Stimulated activated CD8-positive, alpha-beta memory T cell treated with anti-CD3 and anti-CD28 coated beads, Interleukin-7, amount 100 ng/mL, for 48 hours (primary cell): ENCODE results near the gene SCAPER.

Experiments
- DNase-seq, 2 donors: peaks; one replicate each; pipeline ENCODE4 v3.0.0-alpha.2; 2020; ENCODE audit warnings: low read depth in 1 of 2; ENCODE audit errors: extremely low read depth in 1 of 2

The SCAPER gene

DNA sequence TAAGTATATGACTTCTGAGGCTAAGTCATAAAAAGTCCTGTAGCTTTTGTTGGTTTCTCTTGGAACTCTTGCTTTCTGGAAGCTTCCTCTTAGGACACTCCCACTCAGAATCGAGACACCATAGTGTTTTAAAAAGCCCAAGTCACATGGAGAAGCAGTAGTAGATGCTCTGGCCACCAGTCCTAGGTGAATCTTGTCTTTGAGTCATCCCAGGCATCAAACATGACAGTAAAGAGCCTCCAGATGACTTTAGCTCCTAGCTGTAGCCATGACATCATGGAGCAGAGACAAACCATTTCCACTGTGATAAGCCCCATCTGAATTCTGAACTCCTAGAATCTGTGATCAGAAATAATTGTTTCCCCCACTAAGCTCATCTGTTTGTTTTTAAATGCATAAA is 526.4 kb downstream of the SCAPER start:
- DNase-seq: no peak

DNA sequence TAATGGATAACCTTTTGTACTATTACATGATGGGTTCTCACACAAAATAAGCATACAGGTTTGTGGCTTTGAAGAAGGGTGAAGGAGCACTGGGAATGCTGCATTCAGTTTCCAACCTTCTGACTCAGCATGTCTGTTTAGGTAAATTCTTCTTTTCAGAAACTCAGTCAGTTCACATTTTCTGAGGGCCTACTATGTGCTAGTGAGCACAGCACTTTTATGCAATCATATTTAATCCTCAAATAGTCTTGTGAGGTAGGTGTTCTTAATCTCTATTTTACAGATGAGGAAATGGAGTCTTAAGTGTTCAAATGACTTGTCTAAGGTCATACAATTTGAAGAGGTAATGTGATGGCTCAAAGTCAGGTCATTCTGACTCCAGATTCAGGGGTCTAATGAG is 527.4 kb downstream of the SCAPER start:
- no peak for DNase-seq

DNA sequence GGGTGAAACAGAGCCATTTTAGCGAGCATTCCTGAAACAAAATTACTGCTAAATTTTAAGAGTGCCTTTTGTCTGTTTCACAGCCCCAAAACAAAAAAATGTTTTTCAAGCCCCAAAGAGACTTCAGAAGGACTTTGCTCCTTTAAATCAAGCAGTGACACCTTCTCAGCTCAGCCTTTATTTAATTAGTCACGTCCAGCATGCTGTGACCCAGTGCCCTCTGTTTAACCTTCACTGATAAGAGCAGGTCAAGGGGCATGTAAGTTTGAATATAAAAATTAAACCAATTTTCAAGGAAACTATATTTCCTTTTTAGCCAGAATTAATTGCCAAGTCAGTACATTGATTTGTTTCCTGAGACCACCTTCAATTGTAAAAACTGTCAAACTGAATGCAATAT is 527.9 kb downstream of the SCAPER start:
- no peak for DNase-seq

DNA sequence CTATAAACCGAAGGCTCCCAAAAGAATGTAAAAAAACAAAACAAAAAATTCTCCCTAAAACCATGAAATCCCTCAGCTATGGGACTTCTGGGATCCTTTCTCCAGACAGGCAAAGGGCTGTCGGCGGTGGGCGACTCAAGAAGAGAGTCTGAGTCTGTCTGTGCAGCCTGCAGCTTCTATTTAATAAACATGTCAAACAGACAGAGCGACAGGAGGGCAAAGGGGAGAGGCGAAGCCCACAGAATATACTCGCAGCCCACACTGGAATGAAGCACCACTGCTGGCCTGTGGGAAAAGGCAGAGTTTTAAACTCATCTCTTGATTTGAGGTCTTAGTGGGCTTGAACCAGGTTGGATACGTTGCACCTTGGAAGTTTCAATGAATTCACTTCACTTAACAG is 528.3 kb downstream of the SCAPER start:
- no peak for DNase-seq

DNA sequence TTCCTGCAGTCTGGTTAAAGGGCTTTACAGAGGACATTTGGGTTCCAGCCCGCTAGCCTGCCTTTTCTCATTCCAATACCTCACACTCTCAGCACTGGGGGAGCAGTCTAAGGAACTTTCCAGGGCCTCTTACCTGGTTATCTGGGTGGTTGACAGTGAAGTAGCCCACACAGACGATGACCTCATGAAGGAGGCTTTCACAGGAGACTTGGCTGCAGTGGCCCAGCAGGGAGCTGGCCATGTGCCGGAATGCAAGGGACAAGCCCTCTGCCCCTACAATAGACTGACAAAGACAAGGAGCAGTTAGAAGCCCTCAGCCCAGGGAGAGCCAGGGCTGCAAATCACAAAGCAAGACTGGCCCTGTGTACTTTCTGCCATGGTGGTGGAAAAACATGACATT is 529.1 kb downstream of the SCAPER start:
- no peak for DNase-seq

DNA sequence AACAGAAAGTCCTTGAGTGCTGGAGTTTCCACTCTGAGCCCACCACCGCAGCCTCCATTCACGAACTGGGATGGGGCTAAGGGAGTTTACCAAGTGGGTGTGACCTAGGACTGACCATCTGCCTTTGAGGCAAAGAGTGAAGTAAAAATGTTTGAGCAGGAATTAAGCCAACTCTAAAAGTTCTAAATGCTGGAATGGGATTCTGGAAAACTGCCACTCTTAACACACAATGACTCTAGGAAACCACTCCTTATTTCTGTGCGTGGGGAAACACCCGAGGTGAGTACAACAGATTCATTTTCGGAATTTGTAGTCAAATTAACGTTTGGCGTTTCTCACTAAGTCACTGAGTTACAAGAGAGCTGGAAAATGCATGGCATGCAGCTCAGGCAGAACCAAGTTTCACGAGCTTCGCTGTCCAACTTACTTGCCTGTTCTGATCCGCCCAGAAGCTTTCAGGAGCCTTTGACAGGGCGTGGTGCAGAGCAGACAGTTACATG is 537.0 kb downstream of the SCAPER start:
- DNase-seq: no peak

DNA sequence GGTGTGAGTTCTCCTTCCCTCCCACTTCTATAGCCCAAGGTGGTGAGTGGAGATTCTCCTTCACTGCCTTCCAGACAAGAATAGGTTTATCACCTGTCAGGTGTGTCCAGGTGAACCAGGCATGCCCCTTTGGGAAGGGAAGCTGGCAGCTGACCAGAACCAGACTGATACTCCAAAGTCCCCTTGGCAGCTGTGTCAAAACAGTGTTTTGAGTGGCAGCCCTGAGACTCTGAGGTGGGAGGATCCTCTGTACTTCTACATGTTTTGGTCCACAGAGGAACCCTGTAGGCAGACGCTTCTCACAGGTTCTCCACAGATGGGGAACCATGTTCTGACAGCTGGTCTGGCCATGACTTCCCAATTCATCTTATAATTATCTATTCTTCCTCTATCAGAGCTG is 538.4 kb downstream of the SCAPER start:
- no peak for DNase-seq

DNA sequence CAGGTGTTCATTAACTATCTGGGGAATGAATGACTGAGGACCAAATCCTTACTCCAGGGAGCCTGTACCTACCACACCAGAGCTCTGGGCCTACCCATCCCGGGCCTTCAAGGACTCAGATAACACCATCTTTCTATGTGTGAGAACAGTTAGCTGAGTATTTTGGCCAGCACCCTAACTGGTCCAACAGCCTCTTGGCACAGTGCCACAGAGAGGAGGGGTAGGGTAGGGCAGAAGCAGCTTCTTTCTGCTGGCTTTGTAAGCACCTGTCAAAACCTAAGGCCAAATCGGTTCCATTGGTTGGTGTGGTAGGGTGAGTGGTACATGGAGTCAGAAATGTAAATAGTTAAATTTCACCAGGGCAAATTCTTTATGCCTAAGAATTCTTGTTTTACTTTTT is 541.9 kb downstream of the SCAPER start:
- DNase-seq: no peak

DNA sequence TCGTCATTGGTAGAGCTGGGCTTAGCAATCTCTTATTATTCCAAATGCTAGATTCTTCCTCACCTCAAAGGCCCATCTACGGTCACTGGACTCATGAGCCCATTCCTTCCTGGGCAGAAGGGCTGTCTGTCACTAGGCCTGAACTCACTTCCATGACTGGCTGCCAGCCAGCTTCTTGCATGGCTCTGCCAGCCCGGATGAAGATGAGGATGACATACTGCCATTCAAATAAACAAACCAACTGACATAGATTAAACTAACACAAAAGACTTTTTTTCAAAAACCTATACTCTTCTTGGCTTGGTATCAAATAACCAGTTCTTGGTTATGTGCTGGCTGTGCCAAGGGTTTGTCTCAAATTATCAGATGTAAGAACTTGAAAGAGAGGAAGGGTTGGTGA is 544.7 kb downstream of the SCAPER start:
- DNase-seq: no peak

DNA sequence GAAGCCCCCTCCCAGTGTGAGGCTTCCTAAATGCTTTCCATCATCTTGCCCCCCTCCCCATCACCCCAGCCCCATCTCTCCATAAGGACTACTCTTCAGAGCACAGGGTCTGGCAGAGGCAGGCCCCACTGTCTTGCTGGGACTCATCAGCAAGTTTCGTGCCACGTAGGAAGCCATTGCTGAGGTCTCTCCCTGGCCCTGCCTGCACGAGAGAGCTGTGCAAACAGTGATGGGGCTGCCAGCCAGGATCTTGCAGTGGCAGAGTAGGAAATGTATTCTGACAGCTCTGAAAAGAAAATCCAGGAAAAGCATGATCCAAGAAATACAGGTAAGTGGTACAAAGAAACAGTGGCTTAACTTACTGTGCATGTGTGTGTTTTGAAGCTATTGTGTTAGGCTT is 546.0 kb downstream of the SCAPER start:
- no peak for DNase-seq

DNA sequence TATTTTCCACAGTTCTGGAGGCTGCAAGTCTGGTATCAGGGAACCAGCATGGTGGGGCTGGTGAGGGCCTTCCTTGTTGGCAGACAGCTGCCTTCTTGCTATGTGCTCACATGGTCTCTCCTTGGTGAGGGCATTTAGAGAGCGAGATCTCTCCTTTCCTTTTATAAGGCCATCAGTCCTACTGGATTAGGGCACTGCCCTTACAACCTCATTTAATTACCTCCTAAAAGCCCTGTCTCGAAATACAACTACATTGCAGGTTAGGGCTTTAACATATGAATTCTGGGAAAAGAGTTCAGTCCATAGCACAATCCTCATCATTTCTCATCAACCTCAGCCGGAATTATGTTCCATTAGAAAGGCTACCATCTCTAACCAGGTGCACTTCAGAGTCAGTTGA is 546.7 kb downstream of the SCAPER start:
- no peak for DNase-seq

DNA sequence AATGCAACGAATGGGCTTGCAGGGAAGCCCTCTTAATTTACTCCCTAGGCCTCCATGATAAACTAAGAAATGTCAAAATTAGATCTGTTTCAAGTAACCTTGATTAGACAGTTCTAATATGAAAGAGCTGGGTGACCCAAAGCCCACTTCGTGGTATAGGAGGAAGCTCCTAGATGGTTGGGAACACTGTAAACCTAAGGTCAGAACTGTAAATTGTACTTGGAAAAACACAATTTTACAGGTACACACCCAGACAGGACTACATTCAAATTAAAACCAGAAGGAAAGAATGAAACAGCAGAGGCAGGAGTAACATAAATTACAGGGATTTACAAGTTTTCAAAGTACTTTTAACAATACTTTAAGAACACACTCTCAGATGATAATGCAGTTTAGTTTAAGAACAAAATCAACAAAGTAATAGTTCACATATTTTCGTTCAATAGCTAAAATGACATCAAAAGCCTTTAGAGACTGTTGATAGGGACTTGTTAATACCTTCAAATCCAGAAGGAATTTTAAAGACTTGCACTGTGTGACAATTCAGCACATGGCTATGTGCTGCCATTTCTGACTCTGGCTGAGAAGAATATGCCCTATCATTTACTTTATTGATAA is 550.2 kb downstream of the SCAPER start:
- DNase-seq: no peak

DNA sequence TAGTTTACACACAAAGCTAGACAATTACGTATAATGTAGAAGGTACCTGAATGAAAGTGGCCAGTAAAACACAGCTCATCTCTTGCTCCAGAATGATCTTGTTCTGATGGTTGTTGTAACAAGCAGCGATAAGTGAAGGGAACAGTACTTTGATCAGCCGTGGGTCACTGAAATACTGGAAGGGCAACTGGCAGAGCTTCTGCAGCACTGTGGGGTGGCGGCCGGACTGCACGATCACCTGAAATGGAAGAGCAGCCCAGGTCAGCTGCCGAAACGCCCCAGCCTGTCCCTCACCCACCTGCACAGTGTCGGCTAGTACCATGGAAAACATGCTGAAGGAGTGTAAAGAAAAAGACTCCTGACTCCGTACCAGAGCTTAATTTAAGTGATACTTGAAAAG is 551.2 kb downstream of the SCAPER start:
- DNase-seq: no peak

DNA sequence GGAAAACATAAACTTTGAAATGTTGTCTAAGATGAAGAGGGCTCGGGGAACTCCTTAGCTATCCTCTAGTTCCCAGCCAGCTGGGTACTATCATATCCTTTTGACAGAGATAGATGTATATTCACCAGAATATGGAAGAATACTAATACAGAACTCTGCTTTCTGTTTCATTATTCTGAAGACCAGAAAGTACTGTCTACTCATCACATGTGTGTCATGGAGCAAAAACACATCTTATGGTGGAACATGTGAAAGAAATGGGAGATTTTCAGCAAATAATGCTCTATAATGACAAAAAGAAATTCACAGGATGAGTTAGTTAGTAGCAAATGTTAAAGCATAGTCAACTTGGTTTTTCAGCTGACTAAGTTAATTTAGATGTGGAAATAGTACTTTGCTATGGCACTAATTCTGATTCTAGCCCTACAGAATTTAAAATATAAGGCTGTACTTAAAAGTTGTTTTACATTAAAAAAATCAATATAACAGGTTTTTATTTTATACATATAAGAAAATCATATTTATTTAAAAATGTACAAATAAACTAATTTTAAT is 552.0 kb downstream of the SCAPER start:
- no peak for DNase-seq

DNA sequence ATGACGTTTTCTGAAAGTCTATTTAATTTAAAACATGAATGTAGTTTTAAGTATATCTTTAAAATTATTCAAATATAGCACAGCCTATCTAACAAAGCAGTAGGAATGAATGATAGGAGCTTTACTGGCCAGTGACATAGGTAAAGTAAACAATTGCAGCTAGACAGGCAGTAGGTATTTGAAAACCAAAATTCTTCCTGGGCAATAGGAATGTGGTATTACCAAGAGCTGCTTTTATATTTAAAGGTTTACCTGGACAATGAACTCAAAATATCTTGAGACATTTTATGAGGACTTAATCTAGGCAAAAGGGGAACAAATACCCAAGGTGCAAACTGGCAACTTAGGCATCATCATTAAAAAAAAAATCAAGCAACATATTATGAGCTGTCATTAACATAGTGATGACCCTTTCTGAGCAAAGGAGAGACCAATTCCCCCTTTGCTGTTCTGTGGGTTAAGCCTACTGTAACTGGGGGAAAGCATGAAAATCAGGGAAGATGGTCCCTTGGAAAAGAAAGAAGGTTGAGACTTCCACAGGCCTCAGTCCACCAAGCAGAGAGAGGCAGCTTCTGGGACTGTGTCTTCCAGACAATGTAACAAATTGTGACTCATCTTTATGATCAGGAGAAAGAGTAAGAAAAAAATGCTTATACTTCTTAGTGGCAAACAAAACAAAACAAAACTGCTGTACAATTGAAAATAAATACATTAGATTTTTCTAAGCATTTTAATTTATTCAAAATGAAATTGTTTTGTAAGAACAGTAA is 555.7 kb downstream of the SCAPER start:
- DNase-seq: no peak

DNA sequence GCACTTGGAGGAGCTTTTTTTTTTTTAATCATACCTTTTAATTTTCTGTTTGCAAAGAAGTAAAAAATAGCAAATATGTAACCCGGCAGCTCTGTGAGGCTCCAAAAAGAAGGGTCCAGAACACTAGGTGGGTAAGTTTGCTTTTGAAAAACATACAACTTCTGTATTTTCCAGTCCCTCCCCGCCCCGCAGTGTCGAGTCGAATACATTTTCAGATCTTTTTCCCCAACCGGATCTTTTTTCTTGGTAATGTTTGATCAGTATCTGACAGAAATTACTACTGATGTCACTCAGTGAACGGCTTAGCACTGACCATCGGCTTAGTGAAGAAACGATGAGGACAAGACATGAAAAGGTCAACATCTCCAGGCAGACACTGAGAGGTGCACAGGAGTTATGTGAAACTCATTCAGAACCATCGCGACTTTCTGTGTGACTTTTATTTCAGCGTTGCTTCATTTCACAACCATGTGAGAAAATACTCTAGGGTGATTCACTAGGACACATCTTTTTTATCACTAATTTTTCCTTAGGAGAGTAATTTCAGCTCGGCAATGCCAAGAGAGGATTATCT is 557.6 kb downstream of the SCAPER start:
- no peak for DNase-seq

DNA sequence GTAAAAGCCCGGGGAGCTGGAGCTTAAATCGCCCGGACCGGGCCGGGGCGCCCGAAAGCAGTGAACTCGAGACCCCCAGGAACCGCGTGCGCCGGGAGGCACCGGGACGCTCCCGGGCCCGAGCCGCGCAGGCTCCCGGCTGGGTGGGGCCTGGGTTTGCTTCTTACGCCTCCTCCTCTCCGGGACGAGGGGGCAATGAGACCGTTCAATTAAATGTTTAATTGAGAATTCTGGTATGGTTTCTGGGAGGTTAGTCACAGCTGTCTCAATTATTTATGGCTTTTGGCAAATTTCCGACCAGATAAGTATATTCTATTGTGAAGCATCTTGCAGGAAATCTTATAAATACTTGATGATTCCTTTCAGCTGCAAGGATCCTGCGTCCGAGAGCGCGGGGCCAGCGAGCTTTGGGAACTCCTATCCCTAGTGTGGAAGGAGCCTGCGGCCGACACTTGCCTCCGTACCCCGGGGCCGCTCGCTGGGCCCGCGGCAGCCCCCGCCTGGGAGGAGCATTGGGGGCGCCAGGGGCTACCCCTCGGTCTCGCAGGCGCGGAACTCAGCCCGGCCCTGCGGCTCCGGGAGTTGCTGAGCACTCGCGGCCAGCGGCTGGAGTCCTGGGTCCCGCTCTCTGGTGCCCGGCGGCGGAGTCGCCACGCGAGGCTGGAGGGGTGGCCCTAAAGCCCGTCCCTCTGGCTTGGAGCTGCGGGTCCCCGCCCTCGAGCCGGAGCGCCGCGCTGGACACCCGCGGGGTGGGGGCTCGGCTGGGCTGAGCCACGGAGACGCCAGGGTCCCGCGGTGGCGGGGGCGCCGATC is 558.3 kb downstream of the SCAPER start:
- no peak for DNase-seq

DNA sequence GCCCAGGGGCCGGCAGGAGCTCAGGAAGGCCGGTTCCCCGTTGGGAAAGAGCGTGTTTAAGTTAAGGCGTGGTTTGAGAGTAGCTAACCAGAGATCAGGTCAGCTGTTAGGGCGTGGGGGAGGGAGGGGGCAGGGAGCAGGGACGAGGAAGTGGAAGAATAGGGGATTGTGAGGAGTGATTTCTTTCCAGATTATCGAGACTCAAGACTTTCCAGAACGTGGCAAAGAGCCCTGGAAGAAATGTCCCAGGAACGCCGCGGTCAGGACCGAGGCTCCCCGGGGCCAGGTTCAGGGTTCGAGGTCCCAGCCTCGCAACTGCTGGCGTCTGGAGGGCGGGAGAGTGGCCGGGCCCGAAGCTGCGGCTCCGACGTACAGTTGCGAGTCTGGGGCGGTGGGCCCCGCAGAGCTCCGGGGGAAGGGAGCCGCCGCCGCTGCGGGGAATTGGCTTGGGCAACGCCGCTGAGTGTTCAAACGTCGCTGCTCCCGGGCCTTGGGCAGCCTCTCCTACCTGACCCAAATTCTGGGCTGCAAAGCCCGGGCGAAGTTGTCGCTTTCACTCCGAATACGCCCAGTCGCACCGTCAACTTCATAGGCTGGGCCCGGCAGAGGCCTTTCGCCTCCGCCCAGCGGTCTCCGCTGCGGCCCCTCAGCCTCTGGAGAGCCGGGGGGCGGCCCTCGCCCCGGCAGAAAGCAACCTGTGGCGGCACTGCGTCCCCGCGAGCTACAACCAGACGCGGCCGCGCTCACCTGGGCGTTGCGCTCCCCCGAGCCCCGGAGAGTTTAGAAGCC is 559.1 kb downstream of the SCAPER start:
- no peak for DNase-seq

DNA sequence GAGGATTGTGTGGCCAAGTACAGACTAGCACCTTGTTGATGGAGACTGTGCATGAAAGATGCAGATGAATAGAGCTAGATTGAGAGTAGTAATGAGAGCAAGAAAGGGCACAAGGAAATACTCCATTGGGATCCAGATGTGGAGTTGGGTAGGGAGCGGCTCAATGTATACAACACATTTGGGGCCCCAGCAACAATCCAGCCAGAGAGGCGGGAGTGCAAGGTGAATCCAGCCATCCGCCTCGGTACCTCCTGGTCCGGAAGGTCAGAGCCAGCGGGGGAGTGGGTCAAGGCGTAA is 559.6 kb downstream of the SCAPER start:
- no peak for DNase-seq

DNA sequence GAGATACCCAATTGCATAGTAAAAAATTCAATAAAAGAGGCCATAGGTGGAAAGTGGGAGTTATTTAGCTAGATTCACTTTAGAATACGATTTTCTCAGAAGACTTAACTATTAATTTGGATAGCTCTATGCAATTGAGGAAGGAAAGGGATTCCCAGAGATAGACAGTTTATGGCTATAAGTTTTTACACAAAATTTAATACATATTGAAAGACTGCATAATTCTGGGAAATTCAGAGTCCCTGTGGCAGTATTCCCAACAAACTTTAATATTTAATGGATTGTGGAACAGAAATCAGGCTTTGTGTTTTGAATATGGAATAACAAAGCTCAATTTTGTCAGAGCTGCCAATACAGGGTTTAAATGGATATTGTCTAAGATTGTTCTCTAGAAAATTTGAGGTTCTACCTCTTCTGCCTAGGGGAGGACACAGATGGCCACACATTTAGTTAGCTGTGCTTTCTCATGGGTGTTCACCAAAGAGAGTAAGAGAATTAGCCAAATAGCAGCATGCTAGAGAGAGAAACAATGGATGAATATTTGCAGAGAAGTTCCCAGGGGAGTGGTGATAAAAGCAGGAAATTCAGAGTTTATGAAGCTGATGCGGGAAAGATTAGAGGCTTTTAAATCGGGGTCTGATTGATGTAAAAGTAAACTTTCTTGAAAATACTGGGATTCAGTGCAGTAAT is 560.1 kb downstream of the SCAPER start:
- DNase-seq: no peak
